GM23338 (cell line): ENCODE results near the gene OTUD3. TPM values are rescaled to one million over a fixed set of nuclear protein-coding genes. Genes with fewer than 3 reads are reported as not detected.

Experiments
- ATAC-seq: fragments of 200-7000 bp; cut with Tn5 transposase; 3 replicates; pipeline ENCODE4 v1.9.1; 2020
- DNase-seq: peaks from one replicate; pipeline ENCODE4 v3.0.0-alpha.2; 2015; ENCODE audit warnings: low spot score
- H2AFZ ChIP-seq: fragments of 200-600 bp; sonication (generic); 2 replicates; pipeline ENCODE4 v1.8.0; 2016; ENCODE audit warnings: antibody characterized with exemption, mild to moderate bottlenecking, moderate library complexity
- H3F3A ChIP-seq: fragments of 200-600 bp; sonication (generic); replicated peaks from 2 replicates; pipeline ENCODE4 v1.8.0; 2017; ENCODE audit warnings: antibody characterized with exemption, mixed run types, low read depth
- H3K27ac ChIP-seq: fragments of 200-600 bp; sonication (generic); 2 replicates; pipeline ENCODE4 v1.6.1; 2016; ENCODE audit warnings: low read depth
- H3K27me3 ChIP-seq: fragments of 200-600 bp; sonication (generic); 2 replicates; pipeline ENCODE4 v1.8.0; 2016; ENCODE audit warnings: mild to moderate bottlenecking, mixed run types, moderate library complexity; ENCODE audit not compliant: insufficient read depth
- H3K36me3 ChIP-seq: fragments of 200-600 bp; sonication (generic); 2 replicates; pipeline ENCODE4 v1.8.0; 2016; ENCODE audit warnings: mild to moderate bottlenecking; ENCODE audit not compliant: insufficient read depth
- H3K4me1 ChIP-seq: fragments of 200-600 bp; sonication (generic); 2 replicates; pipeline ENCODE4 v1.8.0; 2016; ENCODE audit warnings: mild to moderate bottlenecking, moderate library complexity; ENCODE audit not compliant: insufficient read depth
- H3K4me2 ChIP-seq: fragments of 200-600 bp; sonication (generic); 2 replicates; pipeline ENCODE4 v1.7.1; 2017; ENCODE audit warnings: mixed run types
- H3K4me3 ChIP-seq: fragments of 200-600 bp; sonication (generic); 2 replicates; pipeline ENCODE4 v1.6.1; 2016; ENCODE audit warnings: mixed run types
- H3K79me2 ChIP-seq: fragments of 200-600 bp; sonication (generic); replicated peaks from 2 replicates; pipeline ENCODE4 v1.8.0; 2017; ENCODE audit warnings: mild to moderate bottlenecking; ENCODE audit not compliant: insufficient read depth
- H3K9me2 ChIP-seq: fragments of 200-600 bp; sonication (generic); 2 replicates; pipeline ENCODE4 v1.8.0; 2017; ENCODE audit not compliant: insufficient read depth
- H4K20me1 ChIP-seq: fragments of 200-600 bp; sonication (generic); replicated peaks from 2 replicates; pipeline ENCODE4 v1.8.0; 2017; ENCODE audit warnings: mild to moderate bottlenecking; ENCODE audit not compliant: insufficient read depth
- H3K27ac Mint-ChIP-seq: 2 replicates; pipeline ENCODE4 v1.8.0; 2020; ENCODE audit warnings: inconsistent platforms, mild to moderate bottlenecking, moderate library complexity, mixed read lengths
- H3K27me3 Mint-ChIP-seq: 3 replicates; pipeline ENCODE4 v1.8.0; 2022; ENCODE audit warnings: low read depth, mild to moderate bottlenecking, moderate library complexity, mixed read lengths, inconsistent platforms; ENCODE audit not compliant: insufficient read depth, poor library complexity
- H3K36me3 Mint-ChIP-seq: 3 replicates; pipeline ENCODE4 v1.8.0; 2021; ENCODE audit warnings: low read depth, mild to moderate bottlenecking, inconsistent platforms, moderate library complexity, mixed read lengths
- H3K4me1 Mint-ChIP-seq: 3 replicates; pipeline ENCODE4 v1.8.0; 2020; ENCODE audit warnings: mild to moderate bottlenecking, inconsistent platforms, mixed read lengths
- H3K4me3 Mint-ChIP-seq: 3 replicates; pipeline ENCODE4 v1.8.0; 2021; ENCODE audit warnings: moderate library complexity, mild to moderate bottlenecking, inconsistent platforms, mixed read lengths
- H3K9me3 Mint-ChIP-seq: 3 replicates; pipeline ENCODE4 v1.8.0; 2020; ENCODE audit warnings: moderate library complexity, mild to moderate bottlenecking, inconsistent platforms, mixed read lengths
- CTCF ChIP-seq, 2 experiments: fragments of 200-600 bp in 1 of 2; sonication (generic) in 1 of 2; conservative IDR thresholded peaks; 2 replicates each; pipeline versions ENCODE4 v1.5.1 to v1.6.1; 2016 to 2017; ENCODE audit warnings: antibody characterized with exemption in 2 of 2, low read depth in 2 of 2, mild to moderate bottlenecking in 2 of 2, moderate library complexity in 1 of 2
- ETS1 ChIP-seq: IDR thresholded peaks from 2 replicates; pipeline ENCODE4 v1.6.1; 2016; ENCODE audit warnings: antibody characterized with exemption
- EZH2 ChIP-seq: fragments of 200-600 bp; sonication (generic); IDR thresholded peaks from one replicate; pipeline ENCODE4 v1.8.0; 2017; ENCODE audit warnings: antibody characterized with exemption, mild to moderate bottlenecking, low read depth; ENCODE audit not compliant: unreplicated experiment
- EZH2phosphoT487 ChIP-seq: fragments of 200-600 bp; sonication (generic); IDR thresholded peaks from one replicate; pipeline ENCODE4 v1.8.1; 2018; ENCODE audit warnings: antibody characterized with exemption; ENCODE audit not compliant: unreplicated experiment
- JUNB ChIP-seq: IDR thresholded peaks from one replicate; pipeline ENCODE4 v1.6.1; 2016; ENCODE audit warnings: antibody characterized with exemption; ENCODE audit not compliant: unreplicated experiment
- NANOG ChIP-seq: IDR thresholded peaks from 2 replicates; pipeline ENCODE4 v1.6.1; 2016; ENCODE audit warnings: antibody characterized with exemption, borderline replicate concordance
- POLR2AphosphoS5 ChIP-seq: IDR thresholded peaks from 2 replicates; pipeline ENCODE4 v1.6.1; 2016; ENCODE audit warnings: antibody characterized with exemption, low read depth
- STAT1 ChIP-seq: IDR thresholded peaks from one replicate; pipeline ENCODE4 v1.6.1; 2016; ENCODE audit warnings: antibody characterized with exemption; ENCODE audit not compliant: unreplicated experiment
- ZNF114 ChIP-seq: fragments of 250-450 bp; sonication (Bioruptor Pico); IDR thresholded peaks from 2 replicates; pipeline ENCODE4 v1.5.0; 2020; ENCODE audit warnings: mild to moderate bottlenecking, moderate library complexity
- ZNF331 ChIP-seq: fragments of 250-450 bp; sonication (Bioruptor Pico); IDR thresholded peaks from 2 replicates; pipeline ENCODE4 v1.5.0; 2020; ENCODE audit warnings: low read depth, mild to moderate bottlenecking, moderate library complexity
- ZNF462 ChIP-seq: fragments of 250-450 bp; sonication (Bioruptor Pico); IDR thresholded peaks from 2 replicates; pipeline ENCODE4 v1.5.0; 2020; ENCODE audit warnings: mild to moderate bottlenecking, moderate library complexity
- polyA plus RNA-seq: library from polyadenylated mRNA; unstranded; fragments of >200 nt; fragmentation: Nextera tagmentation; extraction: Ambion mirVana; gene quantifications from 2 replicates; pipeline ENCODE4 v1.2.1, GENCODE V29; 2016
- total RNA-seq: library from RNA; depleted of rRNA; stranded (reverse); fragments of >200 nt; shearing (Covaris generic); gene quantifications from 2 replicates; pipeline ENCODE4 v1.2.3, GENCODE V29; 2014

Gene OTUD3
- total and polyA plus RNA-seq, 2 experiments from 2014 or later, result 3.0 to 12.9 TPM

GRCh38 chr1:19909392-19909791 lies 27.2 kb downstream of the OTUD3 start:
- no peak overlapping the region for H3K27ac Mint-ChIP-seq
- Histone ChIP-seq H3K79me2 (0 out of 2 replicates have a peak, but pooled peaks cover 2% of the 10 kb centered on the region), H3K36me3 (peaks cover 49% of the 10 kb centered on the region)

GRCh38 chr1:19909971-19910370 lies 27.8 kb downstream of the OTUD3 start:
- H3F3A ChIP-seq, result no peaks in the 10 kb centered on the region
- ATAC-seq (no peak), DNase-seq (no peak)
- peaks cover 43% of the 10 kb centered on the region for H3K36me3 ChIP-seq
- H2AFZ ChIP-seq, result no peak overlapping the region
- no peak overlapping the region for H3K4me3 ChIP-seq
- H3K36me3 Mint-ChIP-seq, result peaks cover 83% of the 10 kb centered on the region
- peaks cover 11% of the 10 kb centered on the region for H3K4me1 Mint-ChIP-seq
- H3K4me3 Mint-ChIP-seq, result no peak overlapping the region
- 0 out of 2 replicates have a peak, but pooled peaks cover 2% of the 10 kb centered on the region for H3K79me2 ChIP-seq
- H3K27ac ChIP-seq, result no peak overlapping the region
- H3K27ac Mint-ChIP-seq, result no peak overlapping the region
- H3K4me1 ChIP-seq, result no peaks in the 10 kb centered on the region
- H3K27me3 Mint-ChIP-seq, result no peaks in the 10 kb centered on the region
- H4K20me1 ChIP-seq, result peaks cover 14% of the 10 kb centered on the region
- TF ChIP-seq ZNF462 (CRISPR knock-in tag), result no peak
- TF ChIP-seq JUNB, result no peak
- TF ChIP-seq ETS1, result no peak
- TF ChIP-seq EZH2, result no peak
- no peak for TF ChIP-seq ZNF114 (CRISPR knock-in tag)
- no peak for TF ChIP-seq ZNF331
- TF ChIP-seq STAT1, result no peak
- TF ChIP-seq CTCF (conservative IDR thresholded peaks at IDR 0.05; ENCODE audit: low read depth in 2 of 2), result no peak
- TF ChIP-seq EZH2phosphoT487, result no peak
- no peak for TF ChIP-seq NANOG
- TF ChIP-seq POLR2AphosphoS5, result no peak
- no peaks in the 10 kb centered on the region for H3K27me3 ChIP-seq
- H3K4me2 ChIP-seq, result no peak overlapping the region
- no peaks in the 10 kb centered on the region for H3K9me2 ChIP-seq
- H3K9me3 Mint-ChIP-seq, result no peaks in the 10 kb centered on the region; the same call in 2 of the 3 replicates

More at GRCh38 chr1:19909392-19909791, 27.2 kb downstream of the OTUD3 start:
- H3K4me1 ChIP-seq, result no peaks in the 10 kb centered on the region
- no peak overlapping the region for H3K4me2 ChIP-seq
- peaks cover 86% of the 10 kb centered on the region for H3K36me3 Mint-ChIP-seq
- H3K27ac ChIP-seq, result no peak overlapping the region
- DNase-seq (no peak), ATAC-seq (no peak)
- H3K4me1 Mint-ChIP-seq, result peaks cover 11% of the 10 kb centered on the region
- H3K27me3 ChIP-seq, result no peaks in the 10 kb centered on the region
- H3K9me3 Mint-ChIP-seq, result no peaks in the 10 kb centered on the region; the same call in 2 of the 3 replicates
- no peak overlapping the region for H2AFZ ChIP-seq
- TF ChIP-seq EZH2phosphoT487 (no peak), JUNB (no peak)
- no peak overlapping the region for H3K4me3 Mint-ChIP-seq
- no peaks in the 10 kb centered on the region for H3K27me3 Mint-ChIP-seq
- peaks cover 14% of the 10 kb centered on the region for H4K20me1 ChIP-seq
- H3K9me2 ChIP-seq, result no peaks in the 10 kb centered on the region
- H3F3A ChIP-seq, result no peaks in the 10 kb centered on the region
- H3K4me3 ChIP-seq, result no peak overlapping the region
